Spleen (tissue), 11 donors: ENCODE measurements around the gene ZNF236. TPM values are rescaled to one million over a fixed set of nuclear protein-coding genes. Genes with fewer than 3 reads are reported as not detected.

Experiments used
- DNase-seq: peaks from one replicate; pipeline ENCODE4 v3.0.0-alpha.2; 2020
- H3K27ac ChIP-seq, 8 donors: fragments of 200-600 bp; sonication (generic) in 7 of 8; 1 replicate in 4 of 8; 2 replicates in 4 of 8; pipeline versions ENCODE4 v1.5.0 to v1.8.0; 2016 to 2021; ENCODE audit warnings: inconsistent platforms in 4 of 8, mild to moderate bottlenecking in 4 of 8, moderate library complexity in 1 of 8
- H3K27me3 ChIP-seq, 7 donors: fragments of 200-600 bp; sonication (generic) in 6 of 7; replicated peaks in 1 of 7; 1 replicate in 4 of 7; 2 replicates in 3 of 7; pipeline versions ENCODE4 v1.5.0 to v1.8.0; 2016 to 2021; ENCODE audit warnings: inconsistent platforms in 3 of 7, mild to moderate bottlenecking in 1 of 7
- H3K36me3 ChIP-seq, 6 donors: fragments of 200-600 bp; sonication (generic) in 5 of 6; 1 replicate in 4 of 6; 2 replicates in 2 of 6; pipeline versions ENCODE4 v1.5.0 to v1.8.0; 2016 to 2021; ENCODE audit warnings: inconsistent platforms in 2 of 6
- H3K4me1 ChIP-seq, 6 donors: fragments of 200-600 bp; sonication (generic) in 5 of 6; 1 replicate in 3 of 6; 2 replicates in 3 of 6; pipeline versions ENCODE4 v1.5.0 to v1.8.0; 2016 to 2021; ENCODE audit warnings: inconsistent platforms in 3 of 6
- H3K4me3 ChIP-seq, 8 donors: fragments of 200-600 bp; sonication (generic) in 7 of 8; 1 replicate in 4 of 8; 2 replicates in 4 of 8; pipeline versions ENCODE4 v1.5.0 to v1.8.0; 2016 to 2021; ENCODE audit warnings: inconsistent platforms in 4 of 8, mild to moderate bottlenecking in 4 of 8, moderate library complexity in 2 of 8
- H3K9me3 ChIP-seq, 8 donors: fragments of 200-600 bp; sonication (generic) in 7 of 8; 1 replicate in 4 of 8; 2 replicates in 4 of 8; pipeline versions ENCODE4 v1.5.0 to v1.8.0; 2016 to 2021; ENCODE audit warnings: inconsistent platforms in 4 of 8
- POLR2A ChIP-seq, 3 donors: fragments of 450-650 bp; IDR thresholded peaks; one replicate each; pipeline ENCODE4 v1.5.1; 2017; ENCODE audit warnings: antibody characterized with exemption in 3 of 3, mild to moderate bottlenecking in 1 of 3
- POLR2AphosphoS5 ChIP-seq, 3 donors: sonication (generic); formaldehyde crosslinking; IDR thresholded peaks; one replicate each; pipeline ENCODE4 v1.5.1; 2017; ENCODE audit warnings: antibody characterized with exemption in 3 of 3
- WGBS, 5 donors: extraction: QIAGEN DNeasy Blood & Tissue Kit in 3 of 5; methylation state at CpG; one replicate each; pipeline versions ENCODE4 v1.1.5 to v1.1.7; 2013 to 2018; 5-methylcytosine and 5-hydroxymethylcytosine counted together
- intact Hi-C: fragments of 100-400 bp; cut with DNase I; formaldehyde crosslinking; loops from one replicate; pipeline ENCODE4 v1.15.0; 2023; ENCODE audit warnings: low total_unique reads
- polyA plus RNA-seq, 3 donors: library from polyadenylated mRNA; stranded (reverse); fragments of 200-250 nt; gene quantifications; one replicate each; pipeline ENCODE4 v1.2.1, GENCODE V29; 2013
- total RNA-seq, 7 donors: library from RNA; depleted of rRNA in 3 of 7; stranded (reverse); fragments of >200 nt in 3 of 7; fragmentation: NEBNext Ultra II Directional in 4 of 7; extraction: Animal tissue kit (Norgen Biotek cat#: 25700) in 4 of 7; gene quantifications; one replicate each; pipeline versions ENCODE4 v1.1.0 to v1.2.1, GENCODE V29; 2016 to 2021
- TF ChIP-seq, protein P1 (sequence below), 11 experiments: fragments of 200-600 bp in 7 of 11; fragments of 450-650 bp in 4 of 11; sonication (generic) in 4 of 11; IDR thresholded peaks in 8 of 11; conservative IDR thresholded peaks in 3 of 11; 1 replicate in 7 of 11; 2 replicates in 4 of 11; pipeline versions ENCODE4 v1.4.0 to v1.8.0; 2016 to 2021; ENCODE audit warnings: antibody characterized with exemption in 11 of 11, inconsistent platforms in 4 of 11, mild to moderate bottlenecking in 1 of 11
- donor health status: healthy with polysubstance abuse.
- donor health status: DM: no; HTN: no; CAD: no; lungs with moderate emphysema.
- donor health status: DM: no; HTN: no; CAD: no.
- donor health status: Bipolar disorder and iron deficiency.
- donor health status: healthy.
- donor health status: DM: no; HTN: no; CAD: no.
- donor health status: DM: yes; HTN: yes; CAD: no.

ZNF236 gene
- total and polyA plus RNA-seq, 10 donors = 1.5 to 25.4 (median 19.9) TPM

DNA sequence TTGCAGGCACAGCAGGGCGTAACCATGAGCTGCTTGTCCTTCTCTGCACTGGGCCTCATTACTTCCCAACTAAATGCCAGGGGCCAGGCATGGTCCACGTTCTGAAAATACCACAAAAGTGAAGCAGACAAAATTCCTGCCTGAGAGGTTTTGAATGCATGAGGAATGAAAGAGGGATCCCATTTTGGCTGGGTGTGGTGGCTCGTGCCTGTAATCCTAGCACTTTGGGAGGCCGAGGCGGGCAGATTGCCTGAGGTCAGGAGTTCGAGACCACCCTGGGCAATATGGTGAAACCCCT, 170.7 kb downstream of the ZNF236 start:
- intact Hi-C loops = no loop called here
- no peak for DNase-seq
- TF ChIP-seq, protein P1, sequence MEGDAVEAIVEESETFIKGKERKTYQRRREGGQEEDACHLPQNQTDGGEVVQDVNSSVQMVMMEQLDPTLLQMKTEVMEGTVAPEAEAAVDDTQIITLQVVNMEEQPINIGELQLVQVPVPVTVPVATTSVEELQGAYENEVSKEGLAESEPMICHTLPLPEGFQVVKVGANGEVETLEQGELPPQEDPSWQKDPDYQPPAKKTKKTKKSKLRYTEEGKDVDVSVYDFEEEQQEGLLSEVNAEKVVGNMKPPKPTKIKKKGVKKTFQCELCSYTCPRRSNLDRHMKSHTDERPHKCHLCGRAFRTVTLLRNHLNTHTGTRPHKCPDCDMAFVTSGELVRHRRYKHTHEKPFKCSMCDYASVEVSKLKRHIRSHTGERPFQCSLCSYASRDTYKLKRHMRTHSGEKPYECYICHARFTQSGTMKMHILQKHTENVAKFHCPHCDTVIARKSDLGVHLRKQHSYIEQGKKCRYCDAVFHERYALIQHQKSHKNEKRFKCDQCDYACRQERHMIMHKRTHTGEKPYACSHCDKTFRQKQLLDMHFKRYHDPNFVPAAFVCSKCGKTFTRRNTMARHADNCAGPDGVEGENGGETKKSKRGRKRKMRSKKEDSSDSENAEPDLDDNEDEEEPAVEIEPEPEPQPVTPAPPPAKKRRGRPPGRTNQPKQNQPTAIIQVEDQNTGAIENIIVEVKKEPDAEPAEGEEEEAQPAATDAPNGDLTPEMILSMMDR (IDR thresholded peaks at IDR 0.05 in 8 of 11, conservative IDR thresholded peaks at IDR 0.05 in 3 of 11) = no peak
- no peak for TF ChIP-seq POLR2A (IDR thresholded peaks at IDR 0.05)
- TF ChIP-seq POLR2AphosphoS5 (IDR thresholded peaks at IDR 0.05) = no peak
- WGBS, 5 donors = 86 to 97% (median 91%) methylated on average over 6 of the region's 6 CpGs
- Histone ChIP-seq H3K27me3 (no peaks in the 10 kb centered on the region), H3K9me3 (no peaks in the 10 kb centered on the region), H3K4me1 (peaks cover 0 to 3% (median 1%) of the 10 kb centered on the region in 6 donors), H3K4me3 (no peak overlapping the region), H3K36me3 (no peaks in the 10 kb centered on the region), H3K27ac (no peak overlapping the region)

DNA sequence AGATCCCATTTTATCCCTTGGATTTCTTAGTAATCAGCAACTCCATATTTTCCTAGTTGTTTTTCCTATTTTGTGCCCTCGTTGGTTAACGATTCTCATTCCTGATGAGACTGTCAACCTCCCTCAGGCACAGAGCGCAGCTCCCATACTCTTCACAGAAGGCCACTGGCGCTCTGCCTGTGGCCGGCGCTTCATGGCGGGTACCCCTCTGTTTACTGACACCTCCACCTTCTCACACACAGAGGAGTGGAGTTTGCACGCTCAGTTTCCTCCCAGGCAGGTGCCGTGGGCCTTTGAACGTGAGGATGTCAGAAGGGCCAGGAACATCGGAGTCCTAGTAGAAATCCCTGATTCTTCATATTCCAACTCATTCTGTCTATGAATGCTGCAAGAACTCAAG, 171.2 kb downstream of the ZNF236 start:
- Histone ChIP-seq H3K36me3 (no peaks in the 10 kb centered on the region), H3K27ac (no peak overlapping the region), H3K4me3 (no peak overlapping the region), H3K9me3 (no peaks in the 10 kb centered on the region), H3K4me1 (peaks cover 0 to 3% (median 0%) of the 10 kb centered on the region in 6 donors), H3K27me3 (no peaks in the 10 kb centered on the region)
- TF ChIP-seq, protein P1 (IDR thresholded peaks at IDR 0.05 in 8 of 11, conservative IDR thresholded peaks at IDR 0.05 in 3 of 11) = no peak
- TF ChIP-seq POLR2A (IDR thresholded peaks at IDR 0.05) (no peak), POLR2AphosphoS5 (IDR thresholded peaks at IDR 0.05) (no peak)
- intact Hi-C loops = no loop called here
- peak; percentile 41 for DNase-seq
- 94 to 98% (median 95%) methylated on average over 11 of the region's 11 CpGs for WGBS, 5 donors

DNA sequence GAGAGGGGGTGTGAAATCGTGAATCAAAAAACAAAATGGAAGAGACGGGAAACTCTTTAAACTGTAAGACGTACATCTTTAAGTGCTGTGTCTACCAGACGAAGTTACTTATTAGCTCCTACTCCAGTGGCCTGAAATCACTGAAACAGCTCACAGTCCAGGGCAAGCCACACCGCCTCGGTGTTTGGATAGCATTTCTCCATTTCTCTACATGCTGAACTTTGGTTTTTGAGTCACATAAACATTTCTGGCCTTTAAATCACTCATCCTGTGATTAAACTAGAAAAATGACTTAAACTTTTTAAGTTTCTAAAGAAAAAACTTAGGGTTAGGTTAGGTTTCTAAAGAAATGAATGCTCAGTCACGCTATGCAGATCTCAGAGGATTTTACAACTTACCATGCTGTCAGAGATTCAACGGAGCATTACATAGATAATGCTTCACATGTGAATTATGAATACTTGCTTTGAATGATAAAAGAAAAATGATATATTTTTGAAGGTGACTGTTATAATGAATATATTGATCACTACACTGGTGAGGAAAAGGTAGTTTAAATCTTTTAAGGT, 171.8 kb downstream of the ZNF236 start:
- no peak for TF ChIP-seq POLR2AphosphoS5 (IDR thresholded peaks at IDR 0.05)
- TF ChIP-seq, protein P1 (IDR thresholded peaks at IDR 0.05 in 8 of 11, conservative IDR thresholded peaks at IDR 0.05 in 3 of 11) = no peak
- TF ChIP-seq POLR2A (IDR thresholded peaks at IDR 0.05) = no peak
- Histone ChIP-seq H3K4me3 (no peak overlapping the region), H3K36me3 (no peaks in the 10 kb centered on the region), H3K4me1 (peaks cover 0 to 3% (median 0%) of the 10 kb centered on the region in 6 donors), H3K27me3 (no peaks in the 10 kb centered on the region), H3K9me3 (no peaks in the 10 kb centered on the region), H3K27ac (no peak overlapping the region)
- 85 to 90% (median 87%) methylated on average over 8 of the region's 8 CpGs for WGBS, 5 donors
- peak; percentile 34 for DNase-seq
- intact Hi-C loops = no loop called here

DNA sequence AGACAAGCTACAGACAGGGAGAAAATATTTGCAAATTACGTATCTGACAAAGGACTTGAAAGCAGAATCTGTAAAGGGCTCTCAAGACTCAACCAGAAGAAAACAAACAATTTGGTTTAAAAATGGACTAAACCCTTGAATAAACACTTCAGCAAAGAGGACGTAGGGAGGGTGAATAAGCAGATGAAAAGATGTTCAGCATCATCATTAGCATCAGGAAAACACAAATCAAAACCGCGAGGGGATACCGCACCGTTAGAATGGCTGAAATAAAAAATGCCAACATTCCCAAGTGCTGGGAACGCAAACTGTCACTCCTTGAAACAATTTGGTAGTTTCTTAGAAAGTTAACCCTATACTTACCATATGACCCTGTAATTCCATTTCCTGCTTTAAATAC, 173.5 kb downstream of the ZNF236 start:
- WGBS, 5 donors = 60 to 82% (median 74%) methylated on average over 7 of the region's 7 CpGs
- peaks cover 4 to 10% (median 8%) of the 10 kb centered on the region in 6 donors for H3K4me1 ChIP-seq
- no peak overlapping the region for H3K4me3 ChIP-seq
- intact Hi-C loops = no loop called here
- H3K36me3 ChIP-seq = no peaks in the 10 kb centered on the region
- H3K27ac ChIP-seq = no peak overlapping the region
- no peaks in the 10 kb centered on the region for H3K27me3 ChIP-seq
- no peaks in the 10 kb centered on the region for H3K9me3 ChIP-seq
- no peak for TF ChIP-seq POLR2A (IDR thresholded peaks at IDR 0.05)
- no peak for TF ChIP-seq POLR2AphosphoS5 (IDR thresholded peaks at IDR 0.05)
- TF ChIP-seq, protein P1 (IDR thresholded peaks at IDR 0.05 in 8 of 11, conservative IDR thresholded peaks at IDR 0.05 in 3 of 11) = no peak
- no peak for DNase-seq
